GM12878 (cell line): ENCODE results near the gene GARS1. TPM values are rescaled to one million over a fixed set of nuclear protein-coding genes. Genes with fewer than 3 reads are reported as not detected.

ENCODE experiments used
- ATAC-seq: fragments of 200-7000 bp; cut with Tn5 transposase; 3 replicates; pipeline ENCODE4 v1.9.1; 2020; ENCODE audit warnings: mild to moderate bottlenecking, moderate library complexity
- BruUV-seq: library from RNA; stranded (reverse); fragments of 400-500 nt; replicated peaks from 2 replicates; lab custom pipeline; 2021; lab: Mats Ljungman, UMichigan
- CTCF ChIA-PET: fragments of 300-600 bp; sonication (Branson Sonifier 250); formaldehyde crosslinking; extraction: SDS; loops from one replicate; lab custom pipeline; 2021; ENCODE audit warnings: inconsistent platforms; lab: Yijun Ruan, JAX
- POLR2A ChIA-PET: fragments of 350-600 bp; formaldehyde crosslinking; extraction: SDS; loops from one replicate; lab custom pipeline; 2021; ENCODE audit warnings: inconsistent platforms; lab: Charles Lee
- RAD21 ChIA-PET: fragments of 300-600 bp; sonication (Branson Sonifier 250); formaldehyde crosslinking; loops from one replicate; lab custom pipeline; 2023; ENCODE audit warnings: antibody characterized with exemption; ENCODE audit not compliant: unreplicated experiment; lab: Charles Lee
- SMC1A ChIA-PET: fragments of 300-600 bp; sonication (Branson Sonifier 250); formaldehyde crosslinking; loops from one replicate; lab custom pipeline; 2023; ENCODE audit not compliant: unreplicated experiment, uncharacterized antibody; lab: Charles Lee
- DNase-seq: peaks from one replicate; pipeline ENCODE4 v3.0.0-alpha.2; 2011; ENCODE audit warnings: low read depth, low spot score
- FAIRE-seq: peaks from 3 replicates; lab custom pipeline; 2011; peaks lifted over from hg19 to GRCh38; lab: Jason Lieb, UNC
- H2AFZ ChIP-seq: 2 replicates; pipeline ENCODE4 v1.6.0; 2011; ENCODE audit warnings: low read depth, low read length, control low read depth; ENCODE audit not compliant: control insufficient read depth
- H3K27ac ChIP-seq: 2 replicates; pipeline ENCODE4 v1.5.1; 2011; ENCODE audit warnings: control low read depth; ENCODE audit not compliant: control insufficient read depth, insufficient read depth
- H3K27me3 ChIP-seq, 2 experiments: replicated peaks in 1 of 2; 2 replicates each; pipeline versions ENCODE4 v1.6.0 to v1.6.1; 2011; ENCODE audit warnings: low read length in 1 of 2; ENCODE audit not compliant: control insufficient read depth in 2 of 2, insufficient read depth in 2 of 2
- H3K36me3 ChIP-seq, 2 experiments: 2 replicates each; pipeline ENCODE4 v1.5.1; 2011; ENCODE audit warnings: low read length in 1 of 2; ENCODE audit not compliant: control insufficient read depth in 2 of 2, insufficient read depth in 2 of 2
- H3K4me1 ChIP-seq: 2 replicates; pipeline ENCODE4 v1.6.1; 2011; ENCODE audit warnings: mild to moderate bottlenecking, low read length, moderate library complexity, mixed read lengths; ENCODE audit not compliant: control insufficient read depth, insufficient read depth
- H3K4me2 ChIP-seq: 2 replicates; pipeline ENCODE4 v1.6.0; 2011; ENCODE audit warnings: control low read depth; ENCODE audit not compliant: control insufficient read depth, insufficient read depth
- H3K4me3 ChIP-seq: fragments of 200-600 bp; sonication (generic); 2 replicates; pipeline ENCODE4 v1.5.1; 2016
- H3K79me2 ChIP-seq: 2 replicates; pipeline ENCODE4 v1.6.0; 2011; ENCODE audit warnings: low read length; ENCODE audit not compliant: control insufficient read depth, insufficient read depth
- H3K9ac ChIP-seq: 2 replicates; pipeline ENCODE4 v1.8.0; 2011; ENCODE audit warnings: low read length, control low read depth, mixed read lengths; ENCODE audit not compliant: control insufficient read depth, insufficient read depth
- H3K9me3 ChIP-seq: replicated peaks from 3 replicates; pipeline ENCODE4 v1.5.1; 2011; ENCODE audit warnings: mild to moderate bottlenecking, low read length; ENCODE audit not compliant: control insufficient read depth, insufficient read depth
- H4K20me1 ChIP-seq: 2 replicates; pipeline ENCODE4 v1.6.0; 2011; ENCODE audit not compliant: control insufficient read depth, insufficient read depth
- BCL11A ChIP-seq: IDR thresholded peaks from 2 replicates; pipeline ENCODE4 v1.6.1; 2011; ENCODE audit warnings: low read depth, low read length
- DPF2 ChIP-seq: fragments of 450-650 bp; IDR thresholded peaks from 2 replicates; pipeline ENCODE4 v1.6.1; 2017; ENCODE audit warnings: mild to moderate bottlenecking
- KAT2A ChIP-seq: conservative IDR thresholded peaks from 2 replicates; pipeline ENCODE4 v1.6.1; 2011; ENCODE audit warnings: low read depth, low read length; ENCODE audit not compliant: control insufficient read depth
- KDM1A ChIP-seq: fragments of 200-600 bp; sonication (generic); IDR thresholded peaks from 2 replicates; pipeline ENCODE4 v1.6.1; 2016; ENCODE audit warnings: borderline replicate concordance
- MEF2B ChIP-seq: fragments of 450-650 bp; IDR thresholded peaks from 2 replicates; pipeline ENCODE4 v1.6.1; 2018; ENCODE audit warnings: mild to moderate bottlenecking, moderate library complexity; ENCODE audit not compliant: partially characterized antibody, poor library complexity, severe bottlenecking
- NBN ChIP-seq: fragments of 450-650 bp; IDR thresholded peaks from 2 replicates; pipeline ENCODE4 v1.6.1; 2016
- POLR2A ChIP-seq: IDR thresholded peaks from 2 replicates; pipeline ENCODE4 v1.6.1; 2011; ENCODE audit warnings: low read depth, mild to moderate bottlenecking, low read length
- SMAD1 ChIP-seq: fragments of 450-650 bp; IDR thresholded peaks from 2 replicates; pipeline ENCODE4 v1.6.1; 2018; ENCODE audit warnings: mild to moderate bottlenecking, low read depth; ENCODE audit not compliant: partially characterized antibody
- SPI1 ChIP-seq: IDR thresholded peaks from 2 replicates; pipeline ENCODE4 v1.6.1; 2011; ENCODE audit warnings: low read depth, mild to moderate bottlenecking, low read length, moderate library complexity, borderline replicate concordance; ENCODE audit not compliant: insufficient read depth
- ZNF207 ChIP-seq: fragments of 450-650 bp; IDR thresholded peaks from 2 replicates; pipeline ENCODE4 v1.6.1; 2014; ENCODE audit warnings: antibody characterized with exemption, mild to moderate bottlenecking, borderline replicate concordance
- WGBS: methylation state at CpG from one replicate; pipeline ENCODE4 v1.1.6; 2016; ENCODE audit warnings: low lambda C conversion rate; ENCODE audit not compliant: insufficient replicate concordance, insufficient coverage; ENCODE audit errors: missing lambda C conversion rate; 5-methylcytosine and 5-hydroxymethylcytosine counted together
- in situ Hi-C: fragments of 300-500 bp; cut with MboI; formaldehyde crosslinking; loops from 9 replicates; pipeline ENCODE4 v1.14.3; 2018; ENCODE audit warnings: mixed read lengths
- intact Hi-C: fragments of 100-400 bp; cut with micrococcal nuclease; formaldehyde crosslinking; loops from one replicate; pipeline ENCODE4 v1.14.2; 2022; ENCODE audit not compliant: unreplicated experiment
- polyA plus RNA-seq, 11 experiments: library from polyadenylated mRNA; depleted of rRNA in 4 of 11; unstranded in 6 of 11; stranded (reverse) in 5 of 11; fragments of >200 nt; fragmentation: Nextera tagmentation in 4 of 11; fragmentation: Illumina TruSeq in 1 of 11; extraction: Ambion mirVana in 4 of 11; extraction: Trizol in 1 of 11; gene quantifications; 1 replicate in 1 of 11; 2 replicates in 10 of 11; pipeline versions ENCODE4 v1.2.1 to v1.2.3, GENCODE V29; 2011 to 2016; ENCODE audit warnings: inconsistent platforms in 2 of 11, missing spikeins in 2 of 11, low read depth in 1 of 11
- total RNA-seq, 4 experiments: library from RNA; depleted of rRNA in 3 of 4; stranded (reverse); fragments of >200 nt in 3 of 4; fragmentation: Illumina TruSeq in 1 of 4; extraction: Trizol in 1 of 4; gene quantifications; 2 replicates each; pipeline versions ENCODE4 v1.2.1 to v1.2.3, GENCODE V29; 2013 to 2021
- TF ChIP-seq, protein P1 (sequence below): IDR thresholded peaks from 2 replicates; pipeline ENCODE4 v1.6.1; 2012; ENCODE audit warnings: improper control_type of control experiment, low read depth, low read length; ENCODE audit not compliant: insufficient replicate concordance
- TF ChIP-seq, protein P2 (sequence below): fragments of 450-650 bp; IDR thresholded peaks from 2 replicates; pipeline ENCODE4 v1.6.1; 2018; ENCODE audit warnings: borderline replicate concordance, mild to moderate bottlenecking; ENCODE audit not compliant: partially characterized antibody
- TF ChIP-seq, protein P3 (sequence below): fragments of 450-650 bp; IDR thresholded peaks from 2 replicates; pipeline ENCODE4 v1.6.1; 2016; ENCODE audit warnings: mild to moderate bottlenecking
- TF ChIP-seq, protein P4 (sequence below): IDR thresholded peaks from 2 replicates; pipeline ENCODE4 v1.6.1; 2012; ENCODE audit warnings: low read length, inconsistent platforms

Gene GARS1
- total and polyA plus RNA-seq, 10 of the 15 experiments (the other 5 are each of a cell fraction or from before 2014, with no cell fraction given): 120 to 361 (median 187) TPM

DNA sequence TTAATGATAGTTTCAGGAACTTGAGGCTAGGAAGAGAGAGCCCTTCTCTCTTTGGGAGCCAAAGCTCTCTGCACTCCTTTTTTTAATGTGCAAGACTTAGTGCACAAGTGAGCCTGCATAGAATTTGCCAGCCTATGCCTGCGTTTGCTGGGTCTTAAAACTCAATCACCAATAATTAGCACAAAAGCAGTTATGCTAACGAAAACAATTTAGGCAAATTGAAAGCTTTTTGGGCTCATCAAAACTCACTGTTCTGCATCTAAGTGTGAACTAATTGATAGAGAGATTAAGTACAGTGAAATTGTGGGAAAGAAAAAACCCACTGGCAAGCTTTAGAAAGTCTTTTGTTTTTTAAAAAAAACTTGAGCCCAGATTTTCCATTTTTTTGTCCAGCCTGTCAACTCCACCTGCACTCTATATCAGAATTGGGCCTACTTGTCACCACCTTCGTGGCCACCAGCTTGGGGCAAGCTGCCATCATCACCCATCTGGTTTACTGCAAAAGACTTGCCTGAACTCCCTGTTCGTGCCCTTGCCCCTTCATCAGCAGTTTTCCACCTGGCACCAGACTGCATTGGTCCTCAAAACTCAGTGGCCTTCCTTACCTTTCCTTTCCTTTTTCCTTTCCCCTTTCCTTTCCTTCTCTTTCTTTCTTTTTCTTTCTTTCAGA lies 49.7 kb downstream of the GARS1 start:
- no TSS peak for BruUV-seq
- TF ChIP-seq SPI1: no peak
- TF ChIP-seq, protein P1, sequence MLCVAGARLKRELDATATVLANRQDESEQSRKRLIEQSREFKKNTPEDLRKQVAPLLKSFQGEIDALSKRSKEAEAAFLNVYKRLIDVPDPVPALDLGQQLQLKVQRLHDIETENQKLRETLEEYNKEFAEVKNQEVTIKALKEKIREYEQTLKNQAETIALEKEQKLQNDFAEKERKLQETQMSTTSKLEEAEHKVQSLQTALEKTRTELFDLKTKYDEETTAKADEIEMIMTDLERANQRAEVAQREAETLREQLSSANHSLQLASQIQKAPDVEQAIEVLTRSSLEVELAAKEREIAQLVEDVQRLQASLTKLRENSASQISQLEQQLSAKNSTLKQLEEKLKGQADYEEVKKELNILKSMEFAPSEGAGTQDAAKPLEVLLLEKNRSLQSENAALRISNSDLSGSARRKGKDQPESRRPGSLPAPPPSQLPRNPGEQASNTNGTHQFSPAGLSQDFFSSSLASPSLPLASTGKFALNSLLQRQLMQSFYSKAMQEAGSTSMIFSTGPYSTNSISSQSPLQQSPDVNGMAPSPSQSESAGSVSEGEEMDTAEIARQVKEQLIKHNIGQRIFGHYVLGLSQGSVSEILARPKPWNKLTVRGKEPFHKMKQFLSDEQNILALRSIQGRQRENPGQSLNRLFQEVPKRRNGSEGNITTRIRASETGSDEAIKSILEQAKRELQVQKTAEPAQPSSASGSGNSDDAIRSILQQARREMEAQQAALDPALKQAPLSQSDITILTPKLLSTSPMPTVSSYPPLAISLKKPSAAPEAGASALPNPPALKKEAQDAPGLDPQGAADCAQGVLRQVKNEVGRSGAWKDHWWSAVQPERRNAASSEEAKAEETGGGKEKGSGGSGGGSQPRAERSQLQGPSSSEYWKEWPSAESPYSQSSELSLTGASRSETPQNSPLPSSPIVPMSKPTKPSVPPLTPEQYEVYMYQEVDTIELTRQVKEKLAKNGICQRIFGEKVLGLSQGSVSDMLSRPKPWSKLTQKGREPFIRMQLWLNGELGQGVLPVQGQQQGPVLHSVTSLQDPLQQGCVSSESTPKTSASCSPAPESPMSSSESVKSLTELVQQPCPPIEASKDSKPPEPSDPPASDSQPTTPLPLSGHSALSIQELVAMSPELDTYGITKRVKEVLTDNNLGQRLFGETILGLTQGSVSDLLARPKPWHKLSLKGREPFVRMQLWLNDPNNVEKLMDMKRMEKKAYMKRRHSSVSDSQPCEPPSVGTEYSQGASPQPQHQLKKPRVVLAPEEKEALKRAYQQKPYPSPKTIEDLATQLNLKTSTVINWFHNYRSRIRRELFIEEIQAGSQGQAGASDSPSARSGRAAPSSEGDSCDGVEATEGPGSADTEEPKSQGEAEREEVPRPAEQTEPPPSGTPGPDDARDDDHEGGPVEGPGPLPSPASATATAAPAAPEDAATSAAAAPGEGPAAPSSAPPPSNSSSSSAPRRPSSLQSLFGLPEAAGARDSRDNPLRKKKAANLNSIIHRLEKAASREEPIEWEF: no peak
- no peak for TF ChIP-seq KDM1A
- TF ChIP-seq NBN: no peak
- TF ChIP-seq, protein P2, sequence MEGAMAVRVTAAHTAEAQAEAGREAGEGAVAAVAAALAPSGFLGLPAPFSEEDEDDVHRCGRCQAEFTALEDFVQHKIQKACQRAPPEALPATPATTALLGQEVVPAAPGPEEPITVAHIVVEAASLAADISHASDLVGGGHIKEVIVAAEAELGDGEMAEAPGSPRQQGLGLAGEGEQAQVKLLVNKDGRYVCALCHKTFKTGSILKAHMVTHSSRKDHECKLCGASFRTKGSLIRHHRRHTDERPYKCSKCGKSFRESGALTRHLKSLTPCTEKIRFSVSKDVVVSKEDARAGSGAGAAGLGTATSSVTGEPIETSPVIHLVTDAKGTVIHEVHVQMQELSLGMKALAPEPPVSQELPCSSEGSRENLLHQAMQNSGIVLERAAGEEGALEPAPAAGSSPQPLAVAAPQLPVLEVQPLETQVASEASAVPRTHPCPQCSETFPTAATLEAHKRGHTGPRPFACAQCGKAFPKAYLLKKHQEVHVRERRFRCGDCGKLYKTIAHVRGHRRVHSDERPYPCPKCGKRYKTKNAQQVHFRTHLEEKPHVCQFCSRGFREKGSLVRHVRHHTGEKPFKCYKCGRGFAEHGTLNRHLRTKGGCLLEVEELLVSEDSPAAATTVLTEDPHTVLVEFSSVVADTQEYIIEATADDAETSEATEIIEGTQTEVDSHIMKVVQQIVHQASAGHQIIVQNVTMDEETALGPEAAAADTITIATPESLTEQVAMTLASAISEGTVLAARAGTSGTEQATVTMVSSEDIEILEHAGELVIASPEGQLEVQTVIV: no peak
- no peak for TF ChIP-seq POLR2A
- no peak for TF ChIP-seq MEF2B
- TF ChIP-seq SMAD1: no peak
- no peak for TF ChIP-seq BCL11A
- TF ChIP-seq, protein P3, sequence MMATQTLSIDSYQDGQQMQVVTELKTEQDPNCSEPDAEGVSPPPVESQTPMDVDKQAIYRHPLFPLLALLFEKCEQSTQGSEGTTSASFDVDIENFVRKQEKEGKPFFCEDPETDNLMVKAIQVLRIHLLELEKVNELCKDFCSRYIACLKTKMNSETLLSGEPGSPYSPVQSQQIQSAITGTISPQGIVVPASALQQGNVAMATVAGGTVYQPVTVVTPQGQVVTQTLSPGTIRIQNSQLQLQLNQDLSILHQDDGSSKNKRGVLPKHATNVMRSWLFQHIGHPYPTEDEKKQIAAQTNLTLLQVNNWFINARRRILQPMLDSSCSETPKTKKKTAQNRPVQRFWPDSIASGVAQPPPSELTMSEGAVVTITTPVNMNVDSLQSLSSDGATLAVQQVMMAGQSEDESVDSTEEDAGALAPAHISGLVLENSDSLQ: no peak
- TF ChIP-seq ZNF207: no peak
- TF ChIP-seq KAT2A: no peak
- TF ChIP-seq, protein P4, sequence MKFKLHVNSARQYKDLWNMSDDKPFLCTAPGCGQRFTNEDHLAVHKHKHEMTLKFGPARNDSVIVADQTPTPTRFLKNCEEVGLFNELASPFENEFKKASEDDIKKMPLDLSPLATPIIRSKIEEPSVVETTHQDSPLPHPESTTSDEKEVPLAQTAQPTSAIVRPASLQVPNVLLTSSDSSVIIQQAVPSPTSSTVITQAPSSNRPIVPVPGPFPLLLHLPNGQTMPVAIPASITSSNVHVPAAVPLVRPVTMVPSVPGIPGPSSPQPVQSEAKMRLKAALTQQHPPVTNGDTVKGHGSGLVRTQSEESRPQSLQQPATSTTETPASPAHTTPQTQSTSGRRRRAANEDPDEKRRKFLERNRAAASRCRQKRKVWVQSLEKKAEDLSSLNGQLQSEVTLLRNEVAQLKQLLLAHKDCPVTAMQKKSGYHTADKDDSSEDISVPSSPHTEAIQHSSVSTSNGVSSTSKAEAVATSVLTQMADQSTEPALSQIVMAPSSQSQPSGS: no peak
- TF ChIP-seq DPF2: no peak

More for the DNA sequence above, 49.7 kb downstream of the GARS1 start:
- no peak overlapping the region for H2AFZ ChIP-seq
- FAIRE-seq (no peak), ATAC-seq (no peak), DNase-seq (no peak)
- intact Hi-C loops (no loop called here), in situ Hi-C loops (no loop called here)
- no peak overlapping the region for H3K4me3 ChIP-seq
- ChIA-PET CTCF (interaction anchor here (1.1 kb wide), 1 partner anchor 26 kb away, joined by 3 read pairs; no protein-coding TSS in a partner anchor), SMC1A (no interaction called here), POLR2A (no interaction called here), RAD21 (no interaction called here)
- WGBS: 96% methylated on average over 4 of the region's 4 CpGs
- no peak overlapping the region for H3K27ac ChIP-seq
- H3K4me1 ChIP-seq: no peaks in the 10 kb centered on the region
- H3K9me3 ChIP-seq: no peaks in the 10 kb centered on the region
- no peaks in the 10 kb centered on the region for H3K27me3 ChIP-seq
- H4K20me1 ChIP-seq: no peaks in the 10 kb centered on the region
- peaks cover 2 to 4% of the 10 kb centered on the region in 2 experiments; a peak in 2 of 4 replicates for H3K36me3 ChIP-seq
- no peaks in the 10 kb centered on the region for H3K79me2 ChIP-seq
- H3K9ac ChIP-seq: no peak overlapping the region
- no peak overlapping the region for H3K4me2 ChIP-seq
